ENCODE measurements around the gene ARSA.
"Not testable (repeated sequence)": the region's sequence is repeated elsewhere in the genome, so short reads cannot be mapped to it uniquely, and the experiment has no call there.

ARSA gene

DNA sequence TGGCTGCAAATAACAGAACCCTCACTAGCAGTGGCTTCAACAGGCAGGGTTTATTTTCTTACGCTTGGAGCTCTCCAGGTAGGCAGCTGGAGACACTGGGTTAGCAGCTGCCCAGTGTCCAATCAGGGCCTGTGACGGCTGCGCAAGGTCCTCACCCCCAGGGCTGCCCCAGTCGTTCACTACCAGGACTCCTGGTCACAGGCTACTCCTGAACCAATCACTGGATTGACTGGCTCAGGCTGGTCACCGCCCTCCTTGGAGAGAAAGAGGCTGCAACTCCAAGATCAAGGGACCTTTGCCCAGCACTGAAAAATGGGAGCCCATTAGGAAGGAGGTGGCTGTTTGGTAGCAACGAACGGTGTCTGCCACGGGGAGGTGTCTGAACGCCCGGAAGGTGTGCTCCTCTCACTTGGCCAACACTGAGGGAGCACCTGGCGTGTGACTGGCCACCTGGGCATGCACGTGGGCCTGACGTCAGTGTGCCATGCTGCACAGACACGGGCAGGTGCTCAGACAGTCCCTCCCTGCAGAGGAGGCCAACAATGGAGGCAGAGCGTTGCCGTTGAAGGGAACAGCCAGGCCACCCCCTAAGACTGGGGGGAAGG is 5.1 kb downstream of the ARSA start:
- TF ChIP-seq, protein P1, sequence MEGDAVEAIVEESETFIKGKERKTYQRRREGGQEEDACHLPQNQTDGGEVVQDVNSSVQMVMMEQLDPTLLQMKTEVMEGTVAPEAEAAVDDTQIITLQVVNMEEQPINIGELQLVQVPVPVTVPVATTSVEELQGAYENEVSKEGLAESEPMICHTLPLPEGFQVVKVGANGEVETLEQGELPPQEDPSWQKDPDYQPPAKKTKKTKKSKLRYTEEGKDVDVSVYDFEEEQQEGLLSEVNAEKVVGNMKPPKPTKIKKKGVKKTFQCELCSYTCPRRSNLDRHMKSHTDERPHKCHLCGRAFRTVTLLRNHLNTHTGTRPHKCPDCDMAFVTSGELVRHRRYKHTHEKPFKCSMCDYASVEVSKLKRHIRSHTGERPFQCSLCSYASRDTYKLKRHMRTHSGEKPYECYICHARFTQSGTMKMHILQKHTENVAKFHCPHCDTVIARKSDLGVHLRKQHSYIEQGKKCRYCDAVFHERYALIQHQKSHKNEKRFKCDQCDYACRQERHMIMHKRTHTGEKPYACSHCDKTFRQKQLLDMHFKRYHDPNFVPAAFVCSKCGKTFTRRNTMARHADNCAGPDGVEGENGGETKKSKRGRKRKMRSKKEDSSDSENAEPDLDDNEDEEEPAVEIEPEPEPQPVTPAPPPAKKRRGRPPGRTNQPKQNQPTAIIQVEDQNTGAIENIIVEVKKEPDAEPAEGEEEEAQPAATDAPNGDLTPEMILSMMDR (IDR thresholded peaks at IDR 0.05), result no peak
- DNase-seq (ENCODE audit: low spot score), result no peak
- no peak overlapping the region for H3K4me3 ChIP-seq
- no peak overlapping the region for H3K27ac ChIP-seq

DNA sequence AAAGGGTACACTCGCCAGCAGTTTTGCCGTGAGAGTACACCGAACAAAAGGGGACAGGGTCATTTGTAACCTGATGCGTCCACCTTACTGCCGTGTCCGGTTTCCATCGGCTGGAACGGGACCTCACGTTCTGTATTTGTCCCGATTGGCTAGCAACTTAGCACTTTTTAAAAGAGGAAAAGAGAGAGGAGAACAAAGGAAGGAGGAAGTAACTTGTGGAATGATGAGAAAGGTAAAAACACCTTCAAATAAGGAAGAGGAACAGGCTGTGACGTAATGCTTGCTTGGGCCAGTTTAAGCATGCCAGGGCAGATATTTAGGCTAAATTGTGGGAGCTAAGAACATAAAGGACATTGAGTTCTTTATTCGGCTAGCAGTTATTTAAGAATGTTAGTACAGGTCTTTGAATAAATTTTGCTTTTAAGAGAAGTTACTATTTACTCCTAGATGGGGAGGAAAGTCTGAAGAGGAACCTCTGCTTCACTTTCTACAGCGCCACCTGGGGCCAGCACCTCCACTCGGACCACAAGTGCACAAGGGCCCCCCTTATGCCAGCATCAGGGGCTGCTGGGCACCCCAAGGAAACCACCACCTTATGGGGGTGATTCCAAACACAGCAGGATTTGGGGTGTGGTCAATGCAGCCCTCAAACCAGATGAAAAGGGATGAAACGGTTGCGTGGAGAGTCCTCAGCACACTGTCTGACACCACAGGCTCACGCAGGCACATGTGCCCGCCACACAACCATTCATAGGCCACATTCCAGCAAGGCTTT is 5.8 kb downstream of the ARSA start:
- H3K27ac ChIP-seq, result no peak overlapping the region
- H3K4me3 ChIP-seq, result no peak overlapping the region
- TF ChIP-seq, protein P1 (IDR thresholded peaks at IDR 0.05), result no peak
- no peak for DNase-seq (ENCODE audit: low spot score)

GRCh38 chr22:50621356-50621880 is 6.5 kb downstream of the ARSA start:
- H3K27ac ChIP-seq, result no peak overlapping the region
- H3K4me3 ChIP-seq, result no peak overlapping the region
- DNase-seq (ENCODE audit: low spot score), result no peak
- TF ChIP-seq, protein P1 (IDR thresholded peaks at IDR 0.05), result no peak

GRCh38 chr22:50620593-50621355 is 7.2 kb downstream of the ARSA start:
- TF ChIP-seq, protein P1 (IDR thresholded peaks at IDR 0.05), result peak; percentile 77
- no peak for DNase-seq (ENCODE audit: low spot score)
- Histone ChIP-seq H3K4me3 (peak overlapping the region; percentile 59), H3K27ac (no peak overlapping the region)

GRCh38 chr22:50614296-50614695 is 13.7 kb downstream of the ARSA start:
- not testable (repeated sequence) for H3K27ac ChIP-seq; DNase-seq (ENCODE audit: low spot score); H3K4me3 ChIP-seq

GRCh38 chr22:50613291-50613981 is 14.5 kb downstream of the ARSA start:
- DNase-seq (ENCODE audit: low spot score), result no peak
- Histone ChIP-seq H3K27ac (no peak overlapping the region), H3K4me3 (no peak overlapping the region)
- TF ChIP-seq, protein P1 (IDR thresholded peaks at IDR 0.05), result no peak
